Suprapubic skin (tissue), 4 donors: Measurements from ENCODE around the gene PRKACB. TPM values are rescaled to one million over a fixed set of nuclear protein-coding genes. Genes with fewer than 3 reads are reported as not detected.

Source experiments
- DNase-seq, 2 donors: peaks; one replicate each; pipeline ENCODE4 v3.0.0-alpha.2; 2019; ENCODE audit warnings: low spot score in 2 of 2
- H3K27ac ChIP-seq: fragments of 200-600 bp; sonication (generic); one replicate; pipeline ENCODE4 v1.5.1; 2019
- H3K27me3 ChIP-seq: fragments of 200-600 bp; sonication (generic); one replicate; pipeline ENCODE4 v1.5.1; 2019
- H3K36me3 ChIP-seq: fragments of 200-600 bp; sonication (generic); one replicate; pipeline ENCODE4 v1.5.1; 2019
- H3K4me1 ChIP-seq: fragments of 200-600 bp; sonication (generic); one replicate; pipeline ENCODE4 v1.5.1; 2019
- H3K4me3 ChIP-seq: fragments of 200-600 bp; sonication (generic); one replicate; pipeline ENCODE4 v1.5.1; 2019; ENCODE audit warnings: mild to moderate bottlenecking
- H3K9me3 ChIP-seq: fragments of 200-600 bp; sonication (generic); one replicate; pipeline ENCODE4 v1.5.1; 2019
- CTCF ChIP-seq, 2 donors: fragments of 200-600 bp in 1 of 2; fragments of 450-650 bp in 1 of 2; sonication (generic) in 1 of 2; IDR thresholded peaks; one replicate each; pipeline ENCODE4 v1.5.1; 2016 to 2019; ENCODE audit warnings: antibody characterized with exemption in 2 of 2, mild to moderate bottlenecking in 1 of 2, moderate library complexity in 1 of 2
- EP300 ChIP-seq: sonication (generic); formaldehyde crosslinking; IDR thresholded peaks from one replicate; pipeline ENCODE4 v1.6.1; 2017; ENCODE audit warnings: antibody characterized with exemption
- POLR2A ChIP-seq, 2 donors: fragments of 450-650 bp; IDR thresholded peaks; one replicate each; pipeline ENCODE4 v1.6.1; 2017; ENCODE audit warnings: antibody characterized with exemption in 2 of 2, mild to moderate bottlenecking in 2 of 2, moderate library complexity in 2 of 2
- POLR2AphosphoS5 ChIP-seq, 3 donors: sonication (generic); formaldehyde crosslinking; IDR thresholded peaks; one replicate each; pipeline ENCODE4 v1.6.1; 2017; ENCODE audit warnings: antibody characterized with exemption in 3 of 3
- WGBS: methylation state at CpG from one replicate; pipeline ENCODE4 v1.1.5; 2018; 5-methylcytosine and 5-hydroxymethylcytosine counted together
- total RNA-seq, 4 donors: library from RNA; depleted of rRNA; stranded (reverse); fragments of >200 nt; gene quantifications; one replicate each; pipeline ENCODE4 v1.1.0, GENCODE V29; 2016

Gene PRKACB
- total RNA-seq, 4 donors from 2014 or later, result 6.6 to 12.2 (median 9.1) TPM

- TF ChIP-seq CTCF (IDR thresholded peaks at IDR 0.05) (no peak), EP300 (no peak), POLR2AphosphoS5 (IDR thresholded peaks at IDR 0.05) (no peak), POLR2A (IDR thresholded peaks at IDR 0.05) (no peak)
- Histone ChIP-seq H3K27me3 (no peaks in the 10 kb centered on the region), H3K27ac (no peak overlapping the region), H3K4me3 (no peak overlapping the region), H3K9me3 (no peaks in the 10 kb centered on the region), H3K36me3 (no peaks in the 10 kb centered on the region), H3K4me1 (peaks cover 6% of the 10 kb centered on the region)
- 91% methylated on average over 2 of the region's 2 CpGs for WGBS
- no peak for DNase-seq
Measured at GRCh38 chr1:84107955-84108354, 36.1 kb upstream of the PRKACB start.

GRCh38 chr1:84108900-84109578 is 35.0 kb upstream of the PRKACB start:
- Histone ChIP-seq H3K27ac (no peak overlapping the region), H3K9me3 (no peaks in the 10 kb centered on the region), H3K36me3 (no peaks in the 10 kb centered on the region), H3K4me1 (no peaks in the 10 kb centered on the region), H3K4me3 (no peak overlapping the region), H3K27me3 (no peaks in the 10 kb centered on the region)
- TF ChIP-seq POLR2AphosphoS5 (IDR thresholded peaks at IDR 0.05), result no peak
- TF ChIP-seq CTCF (IDR thresholded peaks at IDR 0.05), result no peak
- TF ChIP-seq POLR2A (IDR thresholded peaks at IDR 0.05), result no peak
- TF ChIP-seq EP300, result no peak
- WGBS, result 95% methylated on average over 3 of the region's 3 CpGs
- DNase-seq, result no peak

- 93% methylated on average over 1 of the region's 1 CpG for WGBS
- TF ChIP-seq POLR2A (IDR thresholded peaks at IDR 0.05), result no peak
- no peak for TF ChIP-seq EP300
- TF ChIP-seq CTCF (IDR thresholded peaks at IDR 0.05), result no peak
- TF ChIP-seq POLR2AphosphoS5 (IDR thresholded peaks at IDR 0.05), result no peak
Measured at GRCh38 chr1:84110629-84111028, 33.4 kb upstream of the PRKACB start.

GRCh38 chr1:84116558-84116957 is 27.5 kb upstream of the PRKACB start:
- TF ChIP-seq POLR2A (IDR thresholded peaks at IDR 0.05) (no peak), EP300 (no peak), POLR2AphosphoS5 (IDR thresholded peaks at IDR 0.05) (no peak), CTCF (IDR thresholded peaks at IDR 0.05) (no peak)
- Histone ChIP-seq H3K9me3 (no peaks in the 10 kb centered on the region), H3K27ac (no peak overlapping the region), H3K4me1 (no peaks in the 10 kb centered on the region), H3K27me3 (no peaks in the 10 kb centered on the region), H3K36me3 (no peaks in the 10 kb centered on the region), H3K4me3 (no peak overlapping the region)
- WGBS, result 76% methylated on average over 2 of the region's 2 CpGs
- DNase-seq, result no peak

More at GRCh38 chr1:84110629-84111028, 33.4 kb upstream of the PRKACB start:
- no peak overlapping the region for H3K27ac ChIP-seq
- no peak for DNase-seq
- H3K27me3 ChIP-seq, result no peaks in the 10 kb centered on the region
- H3K4me3 ChIP-seq, result no peak overlapping the region
- no peaks in the 10 kb centered on the region for H3K9me3 ChIP-seq
- H3K4me1 ChIP-seq, result no peaks in the 10 kb centered on the region
- H3K36me3 ChIP-seq, result no peaks in the 10 kb centered on the region

GRCh38 chr1:84117868-84118267 is 26.2 kb upstream of the PRKACB start:
- H3K4me1 ChIP-seq, result peaks cover under 1% of the 10 kb centered on the region
- no peaks in the 10 kb centered on the region for H3K36me3 ChIP-seq
- DNase-seq, result no peak
- WGBS, result 100% methylated on average over 1 of the region's 1 CpG
- no peak overlapping the region for H3K27ac ChIP-seq
- no peaks in the 10 kb centered on the region for H3K27me3 ChIP-seq
- no peaks in the 10 kb centered on the region for H3K9me3 ChIP-seq
- no peak for TF ChIP-seq CTCF (IDR thresholded peaks at IDR 0.05)
- TF ChIP-seq POLR2AphosphoS5 (IDR thresholded peaks at IDR 0.05), result no peak
- TF ChIP-seq POLR2A (IDR thresholded peaks at IDR 0.05), result no peak
- no peak for TF ChIP-seq EP300
- H3K4me3 ChIP-seq, result no peak overlapping the region
